ENCODE data around the gene TBC1D20. TPM values are rescaled to one million over a fixed set of nuclear protein-coding genes. Genes with fewer than 3 reads are reported as not detected.
"Not testable (repeated sequence)": the region's sequence is repeated elsewhere in the genome, so short reads cannot be mapped to it uniquely, and the experiment has no call there.

TBC1D20 gene
- total and polyA plus RNA-seq, 2 donors from 2014 or later, result 19.5 to 26.2 TPM

DNA sequence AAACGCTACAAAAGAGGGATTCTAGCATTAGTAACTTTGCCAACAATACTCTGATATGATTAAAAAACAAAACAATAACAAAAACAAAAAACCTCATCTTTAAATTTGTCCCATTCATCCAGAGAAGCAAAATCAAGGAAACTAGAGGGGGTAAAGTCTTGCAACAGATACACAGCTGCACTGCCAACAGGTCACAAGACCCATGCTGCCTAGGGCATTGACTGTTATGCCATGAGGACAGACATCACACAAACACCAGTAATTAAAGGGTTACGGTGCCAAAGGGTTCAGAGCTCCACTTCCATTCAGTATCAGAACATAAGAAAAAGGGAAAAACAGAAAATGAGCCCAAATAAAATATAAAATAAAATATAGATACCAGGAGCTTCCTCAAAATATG, 1.6 kb downstream of the TBC1D20 start:
- intact Hi-C loops (cut with DNase I), result no loop called here
- TF ChIP-seq, protein P1, sequence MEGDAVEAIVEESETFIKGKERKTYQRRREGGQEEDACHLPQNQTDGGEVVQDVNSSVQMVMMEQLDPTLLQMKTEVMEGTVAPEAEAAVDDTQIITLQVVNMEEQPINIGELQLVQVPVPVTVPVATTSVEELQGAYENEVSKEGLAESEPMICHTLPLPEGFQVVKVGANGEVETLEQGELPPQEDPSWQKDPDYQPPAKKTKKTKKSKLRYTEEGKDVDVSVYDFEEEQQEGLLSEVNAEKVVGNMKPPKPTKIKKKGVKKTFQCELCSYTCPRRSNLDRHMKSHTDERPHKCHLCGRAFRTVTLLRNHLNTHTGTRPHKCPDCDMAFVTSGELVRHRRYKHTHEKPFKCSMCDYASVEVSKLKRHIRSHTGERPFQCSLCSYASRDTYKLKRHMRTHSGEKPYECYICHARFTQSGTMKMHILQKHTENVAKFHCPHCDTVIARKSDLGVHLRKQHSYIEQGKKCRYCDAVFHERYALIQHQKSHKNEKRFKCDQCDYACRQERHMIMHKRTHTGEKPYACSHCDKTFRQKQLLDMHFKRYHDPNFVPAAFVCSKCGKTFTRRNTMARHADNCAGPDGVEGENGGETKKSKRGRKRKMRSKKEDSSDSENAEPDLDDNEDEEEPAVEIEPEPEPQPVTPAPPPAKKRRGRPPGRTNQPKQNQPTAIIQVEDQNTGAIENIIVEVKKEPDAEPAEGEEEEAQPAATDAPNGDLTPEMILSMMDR (IDR thresholded peaks at IDR 0.05; ENCODE audit: borderline replicate concordance, extremely low read depth, insufficient read depth), result no peak
- H3K4me3 ChIP-seq (ENCODE audit: low read length in 3 of 3), result peak overlapping the region in 2 of 3 donors; percentile 25 to 93

GRCh38 chr20:460180-460579, 2.2 kb downstream of the TBC1D20 start:
- FAIRE-seq (no peak), DNase-seq (no peak)
- H3K27ac ChIP-seq (ENCODE audit: low read depth in 2 of 2, low read length in 2 of 2), result no peak overlapping the region
- peak overlapping the region in 1 of 3 donors; percentile 15 for H3K9ac ChIP-seq (ENCODE audit: low read length in 3 of 3)
- H3K9me3 ChIP-seq (ENCODE audit: control insufficient read depth in 2 of 3, insufficient read depth in 1 of 3, low read length in 3 of 3), result no peaks in the 10 kb centered on the region
- H3K4me3 ChIP-seq (ENCODE audit: low read length in 3 of 3), result peak overlapping the region in 2 of 3 donors; percentile 14 to 93
- no peaks in the 10 kb centered on the region for H3K36me3 ChIP-seq (ENCODE audit: control insufficient read depth in 2 of 3, insufficient read depth in 3 of 3, low read length in 3 of 3)
- H3K4me1 ChIP-seq (ENCODE audit: control insufficient read depth in 2 of 3, insufficient read depth in 2 of 3, low read depth in 1 of 3, low read length in 3 of 3), result peaks cover 5 to 10% (median 5%) of the 10 kb centered on the region in 3 donors
- TF ChIP-seq, protein P1 (IDR thresholded peaks at IDR 0.05; ENCODE audit: borderline replicate concordance, extremely low read depth, insufficient read depth), result no peak
- no peaks in the 10 kb centered on the region for H3K27me3 ChIP-seq (ENCODE audit: control insufficient read depth, insufficient read depth, low read length)
- intact Hi-C loops (cut with DNase I), result no loop called here

More for the DNA sequence above, 1.6 kb downstream of the TBC1D20 start:
- H3K27me3 ChIP-seq (ENCODE audit: control insufficient read depth, insufficient read depth, low read length), result no peaks in the 10 kb centered on the region
- no peaks in the 10 kb centered on the region for H3K9me3 ChIP-seq (ENCODE audit: control insufficient read depth in 2 of 3, insufficient read depth in 1 of 3, low read length in 3 of 3)
- peak overlapping the region in 1 of 3 donors; percentile 15 for H3K9ac ChIP-seq (ENCODE audit: low read length in 3 of 3)
- DNase-seq (no peak), FAIRE-seq (no peak)
- peaks cover 5 to 10% (median 5%) of the 10 kb centered on the region in 3 donors for H3K4me1 ChIP-seq (ENCODE audit: control insufficient read depth in 2 of 3, insufficient read depth in 2 of 3, low read depth in 1 of 3, low read length in 3 of 3)
- H3K27ac ChIP-seq (ENCODE audit: low read depth in 2 of 2, low read length in 2 of 2), result no peak overlapping the region
- H3K36me3 ChIP-seq (ENCODE audit: control insufficient read depth in 2 of 3, insufficient read depth in 3 of 3, low read length in 3 of 3), result no peaks in the 10 kb centered on the region

DNA sequence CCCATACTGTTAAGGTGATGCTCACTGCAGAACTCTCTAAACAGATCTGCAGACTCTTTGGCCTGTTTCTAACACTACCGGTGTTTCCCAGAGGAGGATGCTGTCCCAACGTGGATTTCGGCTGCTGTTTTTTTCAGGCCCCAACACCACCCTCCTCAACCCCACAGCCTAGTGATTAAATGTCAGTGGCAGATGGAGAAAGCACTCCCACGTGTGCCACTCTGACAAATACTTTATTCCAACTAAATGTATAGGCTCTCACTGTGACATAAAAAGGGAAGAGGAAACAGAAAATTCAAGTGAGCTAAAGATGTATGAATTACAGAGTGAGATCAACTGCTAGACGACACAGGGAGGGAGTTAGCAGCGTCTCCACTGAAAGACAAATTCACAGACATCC, 3.6 kb downstream of the TBC1D20 start:
- Histone ChIP-seq H3K36me3 (ENCODE audit: control insufficient read depth in 2 of 3, insufficient read depth in 3 of 3, low read length in 3 of 3) (no peaks in the 10 kb centered on the region), H3K4me3 (ENCODE audit: low read length in 3 of 3) (no peak overlapping the region), H3K27ac (ENCODE audit: low read depth in 2 of 2, low read length in 2 of 2) (peak overlapping the region in 1 of 2 donors; percentile 59), H3K27me3 (ENCODE audit: control insufficient read depth, insufficient read depth, low read length) (no peaks in the 10 kb centered on the region), H3K9ac (ENCODE audit: low read length in 3 of 3) (no peak overlapping the region), H3K9me3 (ENCODE audit: control insufficient read depth in 2 of 3, insufficient read depth in 1 of 3, low read length in 3 of 3) (no peaks in the 10 kb centered on the region), H3K4me1 (ENCODE audit: control insufficient read depth in 2 of 3, insufficient read depth in 2 of 3, low read depth in 1 of 3, low read length in 3 of 3) (peaks cover 5 to 10% (median 5%) of the 10 kb centered on the region in 3 donors)
- TF ChIP-seq, protein P1 (IDR thresholded peaks at IDR 0.05; ENCODE audit: borderline replicate concordance, extremely low read depth, insufficient read depth), result no peak
- intact Hi-C loops (cut with DNase I), result no loop called here
- FAIRE-seq (no peak), DNase-seq (peak in 3 of 5 donors; percentile 21 to 36 (median 31))

DNA sequence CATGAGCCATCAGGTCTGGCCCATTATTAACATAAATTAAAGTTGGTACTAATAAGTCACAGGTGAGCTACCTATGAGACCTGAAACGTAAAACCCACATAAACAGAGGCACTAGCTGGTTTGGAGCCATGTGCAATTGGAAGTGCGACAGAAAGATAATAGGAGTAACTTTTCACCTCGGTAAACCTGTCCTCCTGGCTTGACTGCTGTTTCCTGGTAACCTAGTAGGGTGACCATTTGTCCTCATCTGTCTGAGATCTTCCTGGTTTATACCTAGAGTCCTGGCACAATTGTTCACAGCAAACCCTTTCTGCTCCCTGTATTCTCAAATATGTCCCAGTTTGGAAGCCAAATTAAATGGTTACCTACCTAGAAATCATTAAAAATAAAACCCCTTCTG, 7.4 kb downstream of the TBC1D20 start:
- DNase-seq (no peak), FAIRE-seq (no peak)
- Histone ChIP-seq H3K9me3 (ENCODE audit: control insufficient read depth in 2 of 3, insufficient read depth in 1 of 3, low read length in 3 of 3) (no peaks in the 10 kb centered on the region), H3K27ac (ENCODE audit: low read depth in 2 of 2, low read length in 2 of 2) (no peak overlapping the region), H3K4me3 (ENCODE audit: low read length in 3 of 3) (no peak overlapping the region), H3K4me1 (ENCODE audit: control insufficient read depth in 2 of 3, insufficient read depth in 2 of 3, low read depth in 1 of 3, low read length in 3 of 3) (no peaks in the 10 kb centered on the region), H3K9ac (ENCODE audit: low read length in 3 of 3) (no peak overlapping the region), H3K36me3 (ENCODE audit: control insufficient read depth in 2 of 3, insufficient read depth in 3 of 3, low read length in 3 of 3) (peaks cover 0 to 3% (median 0%) of the 10 kb centered on the region in 3 donors), H3K27me3 (ENCODE audit: control insufficient read depth, insufficient read depth, low read length) (no peaks in the 10 kb centered on the region)
- intact Hi-C loops (cut with DNase I), result no loop called here
- TF ChIP-seq, protein P1 (IDR thresholded peaks at IDR 0.05; ENCODE audit: borderline replicate concordance, extremely low read depth, insufficient read depth), result no peak

DNA sequence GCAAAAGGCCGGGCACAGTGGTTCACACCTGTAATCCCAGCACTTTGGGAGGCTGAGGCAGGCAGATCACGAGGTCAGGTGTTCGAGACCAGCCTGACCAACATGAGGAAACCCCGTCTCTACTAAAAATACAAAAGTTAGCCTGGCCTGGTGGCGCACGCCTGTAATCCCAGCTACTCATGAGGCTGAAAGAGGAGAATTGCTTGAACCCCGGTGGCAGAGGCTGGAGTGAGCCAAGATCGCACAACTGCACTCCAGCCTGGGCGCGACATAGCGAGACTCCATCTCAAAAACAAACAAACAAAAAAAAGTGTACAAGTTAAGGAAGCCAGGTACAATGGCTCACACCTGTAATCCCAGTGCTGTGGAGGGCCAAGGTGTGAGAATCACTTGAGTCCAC, 10.3 kb downstream of the TBC1D20 start:
- H3K4me3 ChIP-seq (ENCODE audit: low read length in 3 of 3); H3K27ac ChIP-seq (ENCODE audit: low read depth in 2 of 2, low read length in 2 of 2); FAIRE-seq; H3K9ac ChIP-seq (ENCODE audit: low read length in 3 of 3); H3K9me3 ChIP-seq (ENCODE audit: control insufficient read depth in 2 of 3, insufficient read depth in 1 of 3, low read length in 3 of 3); H3K36me3 ChIP-seq (ENCODE audit: control insufficient read depth in 2 of 3, insufficient read depth in 3 of 3, low read length in 3 of 3); H3K4me1 ChIP-seq (ENCODE audit: control insufficient read depth in 2 of 3, insufficient read depth in 2 of 3, low read depth in 1 of 3, low read length in 3 of 3); DNase-seq; intact Hi-C loops (cut with DNase I); H3K27me3 ChIP-seq (ENCODE audit: control insufficient read depth, insufficient read depth, low read length): not testable (repeated sequence)

Data from kidney (tissue), 14 donors.